Renal pelvis (tissue), 4 donors: Measurements from ENCODE around the gene PRDX4. TPM values are rescaled to one million over a fixed set of nuclear protein-coding genes. Genes with fewer than 3 reads are reported as not detected.
"Not testable (repeated sequence)": the region's sequence is repeated elsewhere in the genome, so short reads cannot be mapped to it uniquely, and the experiment has no call there.

ENCODE experiments used
- DNase-seq: peaks from one replicate; pipeline ENCODE4 v3.0.0-alpha.2; 2013
- polyA plus RNA-seq, 3 donors: library from polyadenylated mRNA; unstranded; fragments of 120-200 nt; gene quantifications; one replicate each; pipeline ENCODE4 v1.2.1, GENCODE V29; 2013; ENCODE audit not compliant: insufficient read length in 3 of 3

PRDX4 gene
- polyA plus RNA-seq, 3 donors = 98.9 to 110 (median 100) TPM

GRCh38 chrX:23662853-23663252 is 4.4 kb upstream of the PRDX4 start:
- DNase-seq = no peak

GRCh38 chrX:23664496-23664895 is 2.8 kb upstream of the PRDX4 start:
- no peak for DNase-seq

DNA sequence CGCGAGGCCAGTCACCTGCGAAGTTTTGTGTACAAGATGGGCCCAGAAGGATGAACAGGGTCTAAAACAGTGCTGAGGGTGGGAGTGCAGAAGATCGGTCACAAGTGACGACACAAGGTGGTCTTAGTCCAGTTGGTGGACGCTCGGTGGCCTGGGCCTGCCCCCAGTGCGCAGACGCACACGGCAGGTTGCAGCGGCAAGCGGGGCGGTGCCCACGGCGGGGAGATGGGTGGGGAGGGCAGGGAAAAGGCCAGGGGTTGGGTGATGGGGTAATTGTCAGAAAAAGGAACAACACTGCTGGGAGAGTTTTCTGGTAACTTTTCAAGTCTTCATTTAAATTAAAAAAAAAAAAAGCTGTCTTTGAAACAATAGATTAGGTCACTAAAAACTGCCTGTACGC is 1.0 kb upstream of the PRDX4 start:
- no peak for DNase-seq

DNA sequence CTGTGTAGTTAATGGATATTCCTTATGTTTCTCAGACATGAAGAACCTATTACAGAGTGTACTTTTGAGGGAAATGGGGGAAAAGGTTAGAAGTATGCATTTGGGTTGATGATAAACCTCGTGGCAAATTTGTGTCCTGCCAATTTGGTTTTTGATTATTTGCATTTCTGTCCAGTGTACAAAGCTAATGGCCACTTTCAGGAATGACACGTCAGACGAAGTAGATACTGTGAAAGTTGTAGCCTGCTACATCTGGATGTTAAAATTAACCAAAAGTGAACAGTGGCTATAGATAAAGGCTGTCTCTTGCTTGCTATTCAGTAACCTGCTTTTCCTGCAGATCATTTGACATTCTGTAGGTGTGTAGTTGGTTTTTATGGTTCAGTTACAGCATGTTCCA is 1.0 kb downstream of the PRDX4 start:
- peak; percentile 2 for DNase-seq

DNA sequence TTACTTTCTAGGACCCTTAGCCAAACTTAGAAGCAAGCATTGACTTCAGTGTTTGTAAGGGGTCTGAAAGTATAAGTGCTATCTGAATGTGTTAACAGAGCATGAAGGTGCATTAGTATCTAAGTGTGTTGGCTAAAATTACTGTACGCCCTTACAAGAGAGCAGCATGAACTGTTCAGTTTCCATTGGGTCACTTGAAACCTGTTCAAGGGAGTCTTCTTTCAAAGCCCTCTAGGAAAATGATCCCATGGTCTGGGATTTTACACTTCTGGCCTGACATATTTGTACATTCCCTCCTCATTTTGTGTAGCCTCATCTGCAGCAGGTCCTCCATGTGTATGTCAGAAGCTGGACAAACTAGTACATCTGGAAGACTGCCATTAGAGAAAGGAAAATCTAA is 3.2 kb downstream of the PRDX4 start:
- DNase-seq = no peak

DNA sequence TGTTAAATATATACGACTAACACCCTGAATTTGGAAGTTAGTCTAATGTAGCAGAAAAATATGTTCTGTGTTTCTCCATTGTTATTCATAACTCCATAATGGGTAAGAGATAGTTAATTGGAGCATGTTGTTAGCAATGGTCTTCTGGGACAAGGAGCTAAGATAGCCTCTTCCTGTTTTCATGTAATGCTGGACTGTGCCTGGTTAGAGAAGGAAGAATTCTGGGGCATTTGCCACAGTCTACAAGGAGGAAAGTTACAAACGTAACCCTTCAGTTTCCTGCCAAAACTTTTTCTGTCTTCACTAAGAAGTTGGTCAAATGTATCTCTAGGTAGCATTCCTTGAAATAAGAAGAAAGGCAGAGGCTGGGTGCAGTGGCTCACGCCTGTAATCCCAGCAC is 5.8 kb downstream of the PRDX4 start:
- no peak for DNase-seq

GRCh38 chrX:23676486-23676885 is 9.2 kb downstream of the PRDX4 start:
- not testable (repeated sequence) for DNase-seq

GRCh38 chrX:23692166-23692565 is 24.9 kb downstream of the PRDX4 start:
- DNase-seq = no peak

DNA sequence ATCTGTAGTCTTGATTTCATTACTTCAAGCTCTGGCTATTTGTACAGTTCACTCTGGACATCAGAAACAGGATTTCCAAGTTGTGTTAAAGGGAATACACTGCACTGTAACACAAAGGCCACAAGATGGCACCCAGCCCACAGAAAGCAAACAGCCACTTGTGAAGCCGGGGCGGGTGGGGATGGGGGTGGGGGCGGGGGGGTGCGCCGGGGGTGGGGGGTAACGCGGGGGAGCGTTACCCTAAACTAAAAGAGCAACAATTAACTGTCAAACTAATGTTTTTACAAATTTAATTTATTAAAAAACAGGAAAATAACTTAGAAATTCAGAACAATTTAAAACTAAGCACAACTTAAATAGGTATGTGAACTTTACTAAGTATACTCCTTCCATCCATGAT is 27.3 kb downstream of the PRDX4 start:
- peak; percentile 37 for DNase-seq

DNA sequence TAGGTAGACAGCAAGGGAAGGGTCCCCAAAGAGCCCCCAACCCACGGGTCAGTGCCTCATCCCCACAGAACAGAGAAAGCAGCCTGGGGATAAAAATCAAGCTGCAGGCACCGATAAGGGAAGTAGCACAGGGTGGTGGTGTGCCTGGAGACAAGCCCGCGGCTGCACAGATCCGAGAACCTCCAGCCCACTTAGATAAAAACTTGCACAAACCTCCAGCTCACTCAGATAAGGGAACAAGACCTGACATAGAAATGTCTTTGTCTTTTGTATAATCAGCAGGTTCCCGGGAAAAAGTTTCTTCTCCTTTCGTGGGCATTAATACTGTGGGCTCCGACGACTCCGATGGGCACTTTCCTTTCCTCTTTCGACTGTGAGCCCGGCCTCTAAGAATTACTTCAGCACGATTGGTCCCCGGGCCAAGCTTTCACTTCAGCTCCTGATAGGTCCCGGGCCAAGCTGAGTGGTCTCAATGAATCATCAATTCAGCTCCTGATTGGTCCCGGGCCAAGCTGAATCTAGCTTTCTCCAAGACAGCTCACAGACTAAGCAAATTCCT is 32.4 kb downstream of the PRDX4 start:
- no peak for DNase-seq

GRCh38 chrX:23704673-23705206 is 37.4 kb downstream of the PRDX4 start:
- DNase-seq = no peak

GRCh38 chrX:23705235-23705634 is 37.9 kb downstream of the PRDX4 start:
- DNase-seq = no peak

DNA sequence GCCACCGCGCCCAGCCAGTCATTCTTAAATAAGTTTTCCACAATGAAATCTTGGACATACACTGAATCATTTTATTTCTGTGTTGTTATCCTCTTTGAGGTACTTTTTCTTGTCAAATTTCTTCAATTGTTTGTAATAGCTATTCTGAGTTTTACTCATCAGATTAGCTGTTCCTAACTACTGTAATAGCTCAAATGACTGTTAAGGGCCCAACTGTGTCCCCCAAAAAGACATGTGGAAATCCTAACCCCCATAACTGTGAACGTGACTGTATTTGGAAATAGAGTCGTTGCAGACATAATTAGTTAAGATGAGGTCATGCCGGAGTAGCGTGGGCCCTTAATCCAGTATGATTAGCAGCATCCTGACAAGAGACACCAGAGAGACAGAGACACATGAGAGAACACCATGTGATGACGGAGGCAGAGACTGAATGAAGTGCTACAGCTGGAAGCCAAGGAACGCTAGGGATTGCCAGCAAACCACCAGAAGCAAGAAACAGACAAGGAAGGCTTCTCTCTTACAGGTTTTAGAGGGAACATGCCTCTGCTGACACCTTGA is 52.9 kb downstream of the PRDX4 start:
- no peak for DNase-seq

DNA sequence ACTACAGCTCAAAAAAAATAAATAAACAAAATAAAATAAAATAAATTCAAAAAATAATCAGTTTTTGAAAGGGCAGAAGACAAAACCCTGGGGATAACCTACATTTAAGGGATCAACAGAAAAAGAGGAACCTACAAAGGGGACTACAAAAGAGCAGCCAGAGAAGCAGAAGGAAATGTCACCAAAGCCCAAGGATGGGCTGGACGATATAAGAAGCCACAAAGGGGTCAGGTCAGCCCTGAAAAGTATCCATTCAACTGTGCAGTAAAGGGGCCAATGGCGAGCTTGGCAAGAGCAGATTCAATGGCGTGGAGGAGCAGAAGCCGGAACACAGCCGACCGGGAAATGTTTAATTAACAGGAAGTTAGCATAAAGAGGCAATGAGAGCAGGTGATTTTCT is 58.9 kb downstream of the PRDX4 start:
- DNase-seq = no peak

DNA sequence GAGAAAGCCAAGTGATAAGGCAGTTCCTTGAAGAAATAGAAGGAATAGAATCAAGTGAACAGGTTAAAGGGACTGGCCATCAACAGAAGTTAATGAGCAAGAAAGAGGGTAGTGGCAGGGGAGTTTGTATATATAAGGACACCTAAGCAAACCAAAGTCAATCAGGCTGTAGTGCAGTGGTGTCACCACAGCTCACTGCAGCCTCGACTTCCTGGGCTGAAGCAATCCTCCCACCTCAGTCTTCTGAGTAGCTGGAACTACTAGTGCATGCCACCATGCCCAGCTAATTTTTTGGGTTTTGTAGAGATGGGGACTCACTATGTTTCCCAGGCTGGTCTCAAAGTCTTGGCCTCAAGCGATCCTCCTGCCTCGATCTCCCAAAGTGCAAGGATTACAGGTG is 59.9 kb downstream of the PRDX4 start:
- no peak for DNase-seq

DNA sequence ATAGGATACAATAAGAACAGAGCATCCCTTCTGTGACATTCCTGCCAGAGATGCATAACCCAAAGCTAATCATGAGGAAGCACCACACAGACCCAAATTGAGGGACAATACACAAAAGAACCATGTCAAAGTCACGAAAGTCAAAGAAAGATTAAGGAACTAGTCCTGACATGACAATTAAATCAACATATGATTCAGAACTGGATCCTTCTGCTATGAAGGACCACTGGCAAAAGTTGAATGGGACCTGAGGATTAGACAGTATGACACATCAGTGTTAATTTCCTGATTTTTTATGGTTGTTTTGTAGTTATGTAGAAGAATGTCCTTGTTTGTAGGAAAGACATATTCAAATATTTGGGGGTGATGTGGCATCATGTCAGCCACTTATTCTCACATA is 61.9 kb downstream of the PRDX4 start:
- DNase-seq = no peak

DNA sequence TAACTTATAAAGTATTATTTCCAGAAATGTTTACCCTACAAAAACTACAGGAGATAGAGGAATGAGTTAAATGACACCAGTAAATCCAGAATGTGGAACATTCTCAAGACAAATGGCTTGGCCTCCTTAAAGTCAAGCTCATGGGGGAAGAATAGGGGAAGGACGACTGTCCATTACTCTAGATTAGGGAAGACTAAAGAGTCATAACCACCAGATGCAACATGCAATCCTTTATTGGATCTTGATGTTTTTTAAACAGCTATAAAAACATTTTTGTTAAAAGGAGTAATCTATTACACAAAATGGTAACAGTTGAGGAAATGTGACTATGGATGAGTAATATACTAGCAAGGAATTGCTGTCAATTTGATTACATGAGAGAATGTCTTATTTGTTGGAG is 64.7 kb downstream of the PRDX4 start:
- no peak for DNase-seq

DNA sequence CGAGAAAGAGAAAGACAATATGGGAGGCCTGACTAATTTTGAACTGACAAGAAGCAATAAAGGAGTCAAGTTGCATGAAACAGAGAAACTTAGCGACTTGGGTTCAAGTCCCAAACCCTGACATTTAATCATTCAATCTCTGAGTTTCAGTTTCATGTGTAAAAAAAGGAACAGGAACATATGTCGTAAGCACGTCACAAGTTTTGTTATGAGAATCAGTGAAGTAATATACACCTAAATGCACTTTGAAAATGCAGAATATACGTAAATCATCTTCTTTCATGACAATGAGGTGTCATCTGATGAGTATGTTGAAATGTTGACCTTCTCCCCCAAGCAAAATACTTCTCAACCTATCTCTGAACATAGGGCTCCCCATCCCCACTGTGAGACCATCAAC is 65.4 kb downstream of the PRDX4 start:
- no peak for DNase-seq

Other genes with a start within 250 kb of the PRDX4 start
- 10 to 100 TPM; 27.8 to 39.6 (median 38.3) TPM for gene ACOT9, start 75.8 kb downstream of the PRDX4 start, polyA plus RNA-seq
- gene SAT1, start 115.7 kb downstream of the PRDX4 start, polyA plus RNA-seq = 100 to 1,000 TPM; 205 to 274 (median 210) TPM
- 10 to 100 TPM; 32.7 to 36.8 (median 34.7) TPM for gene APOO, start 240.4 kb downstream of the PRDX4 start, polyA plus RNA-seq
- under 1 TPM; 0.21 to 0.34 (median 0.21) TPM for gene CXorf58, start 240.5 kb downstream of the PRDX4 start, polyA plus RNA-seq